Measurements from ENCODE around the gene GPR160. TPM values are rescaled to one million over a fixed set of nuclear protein-coding genes. Genes with fewer than 3 reads are reported as not detected.

GPR160 gene
- total and polyA plus RNA-seq, 2 experiments from 2014 or later, result 39.4 to 55.7 TPM

GRCh38 chr3:170044795-170045244 lies 7.0 kb downstream of the GPR160 start:
- Histone ChIP-seq H2AFZ (no peak overlapping the region), H3K36me3 (ENCODE audit: insufficient read depth) (no peaks in the 10 kb centered on the region; the same call in 1 of the 2 replicates), H3K4me2 (no peak overlapping the region), H3K4me3 (no peak overlapping the region), H3K4me1 (ENCODE audit: insufficient read depth) (peaks cover 16% of the 10 kb centered on the region), H3K27me3 (ENCODE audit: insufficient read depth) (no peaks in the 10 kb centered on the region), H4K20me1 (replicated peaks; ENCODE audit: insufficient read depth) (no peaks in the 10 kb centered on the region; the same call in 1 of the 2 replicates), H3K79me2 (replicated peaks; ENCODE audit: insufficient read depth) (peaks cover 29% of the 10 kb centered on the region; the same call in 1 of the 2 replicates), H3K27ac (ENCODE audit: low read depth) (no peak overlapping the region), H3K9me2 (ENCODE audit: insufficient read depth) (no peaks in the 10 kb centered on the region), H3F3A (replicated peaks; ENCODE audit: low read depth) (peaks cover 3% of the 10 kb centered on the region; the same call in 1 of the 2 replicates)
- Mint-ChIP-seq H3K4me1 (peaks cover 30% of the 10 kb centered on the region), H3K9me3 (no peaks in the 10 kb centered on the region), H3K27ac (no peak overlapping the region; the same call in 1 of the 2 replicates), H3K36me3 (ENCODE audit: low read depth) (peaks cover 9% of the 10 kb centered on the region; the same call in 2 of the 3 replicates), H3K27me3 (ENCODE audit: insufficient read depth, low read depth, poor library complexity) (peaks cover 3% of the 10 kb centered on the region), H3K4me3 (no peak overlapping the region)
- DNase-seq (ENCODE audit: low spot score) (no peak), ATAC-seq (no peak)
- no peak for TF ChIP-seq STAT1 (IDR thresholded peaks at IDR 0.05; ENCODE audit: unreplicated experiment)
- TF ChIP-seq CTCF (conservative IDR thresholded peaks at IDR 0.05; ENCODE audit: low read depth in 2 of 2), result no peak
- TF ChIP-seq REST (IDR thresholded peaks at IDR 0.05; ENCODE audit: unreplicated experiment), result no peak
- TF ChIP-seq JUNB (IDR thresholded peaks at IDR 0.05; ENCODE audit: unreplicated experiment), result no peak
- TF ChIP-seq ZNF331 (CRISPR knock-in tag; IDR thresholded peaks at IDR 0.05; ENCODE audit: low read depth), result no peak
- no peak for TF ChIP-seq ETS1 (IDR thresholded peaks at IDR 0.05)
- TF ChIP-seq POLR2AphosphoS5 (IDR thresholded peaks at IDR 0.05; ENCODE audit: low read depth), result no peak
- no peak for TF ChIP-seq NANOG (IDR thresholded peaks at IDR 0.05; ENCODE audit: borderline replicate concordance)
- no peak for TF ChIP-seq EZH2phosphoT487 (IDR thresholded peaks at IDR 0.05; ENCODE audit: unreplicated experiment)
- TF ChIP-seq ZNF114 (CRISPR knock-in tag; IDR thresholded peaks at IDR 0.05), result no peak
- no peak for TF ChIP-seq EZH2 (IDR thresholded peaks at IDR 0.05; ENCODE audit: low read depth, unreplicated experiment)
- no peak for TF ChIP-seq ZNF462 (CRISPR knock-in tag; IDR thresholded peaks at IDR 0.05)
- TF ChIP-seq CREB1 (CRISPR knock-in tag; IDR thresholded peaks at IDR 0.05; ENCODE audit: low read depth), result no peak

All from GM23338 (cell line).